Stimulated activated CD4-positive, alpha-beta T cell treated with anti-CD3 and anti-CD28 coated beads, TNF-alpha, amount 100 ng/mL, for 48 hours (primary cell): ENCODE measurements around the gene PRICKLE3.
"Not testable (repeated sequence)": the region's sequence is repeated elsewhere in the genome, so short reads cannot be mapped to it uniquely, and the experiment has no call there.

ENCODE experiments used
- DNase-seq, 3 donors: peaks; one replicate each; pipeline ENCODE4 v3.0.0-alpha.2; 2020; ENCODE audit warnings: low read depth in 3 of 3

Gene PRICKLE3

GRCh38 chrX:49161632-49162031, 24.5 kb downstream of the PRICKLE3 start:
- no peak for DNase-seq

GRCh38 chrX:49160908-49161307, 25.3 kb downstream of the PRICKLE3 start:
- DNase-seq: no peak

- no peak for DNase-seq
Observed at GRCh38 chrX:49157194-49157593, 29.0 kb downstream of the PRICKLE3 start.

- DNase-seq: peak; percentile 55 to 71 (median 70)
Observed at GRCh38 chrX:49155900-49156837, 30.0 kb downstream of the PRICKLE3 start.

- DNase-seq: peak in 1 of 3 donors; percentile 24
Observed at GRCh38 chrX:49155243-49155899, 30.8 kb downstream of the PRICKLE3 start.

- no peak for DNase-seq
Observed at GRCh38 chrX:49153467-49153866, 32.7 kb downstream of the PRICKLE3 start.

GRCh38 chrX:49149291-49149690, 36.9 kb downstream of the PRICKLE3 start:
- DNase-seq: not testable (repeated sequence)

- DNase-seq: not testable (repeated sequence)
Observed at GRCh38 chrX:49148390-49149100, 37.6 kb downstream of the PRICKLE3 start.

- no peak for DNase-seq
Observed at GRCh38 chrX:49147936-49148335, 38.2 kb downstream of the PRICKLE3 start.

GRCh38 chrX:49147282-49147681, 38.9 kb downstream of the PRICKLE3 start:
- no peak for DNase-seq

GRCh38 chrX:49143154-49143553, 43.0 kb downstream of the PRICKLE3 start:
- DNase-seq: not testable (repeated sequence)

GRCh38 chrX:49142264-49142663, 43.9 kb downstream of the PRICKLE3 start:
- DNase-seq: not testable (repeated sequence)

GRCh38 chrX:49139713-49140112, 46.5 kb downstream of the PRICKLE3 start:
- DNase-seq: no peak

- no peak for DNase-seq
Observed at GRCh38 chrX:49137492-49137891, 48.7 kb downstream of the PRICKLE3 start.

GRCh38 chrX:49133759-49134158, 52.4 kb downstream of the PRICKLE3 start:
- no peak for DNase-seq

GRCh38 chrX:49132275-49132674, 53.9 kb downstream of the PRICKLE3 start:
- not testable (repeated sequence) for DNase-seq

- DNase-seq: no peak
Observed at GRCh38 chrX:49129427-49129826, 56.7 kb downstream of the PRICKLE3 start.

- DNase-seq: not testable (repeated sequence)
Observed at GRCh38 chrX:49127742-49128258, 58.4 kb downstream of the PRICKLE3 start.
